ENCODE data around the gene FAM151A.

- TF ChIP-seq CEBPB (IDR thresholded peaks at IDR 0.05): no peak
- TF ChIP-seq TEAD4 (IDR thresholded peaks at IDR 0.05): no peak
- TF ChIP-seq TAF1 (IDR thresholded peaks at IDR 0.05; ENCODE audit: low read depth): no peak
- TF ChIP-seq FOXM1 (IDR thresholded peaks at IDR 0.05; ENCODE audit: borderline replicate concordance, low read depth): no peak
- no peak for TF ChIP-seq EP300 (IDR thresholded peaks at IDR 0.05; ENCODE audit: borderline replicate concordance)
- no peak for TF ChIP-seq TCF12 (IDR thresholded peaks at IDR 0.05; ENCODE audit: low read depth)
- TF ChIP-seq CREB1 (IDR thresholded peaks at IDR 0.05; ENCODE audit: low read depth): no peak
Measured at GRCh38 chr1:54582566-54583306, 40.6 kb downstream of the FAM151A start.
